IPS-11a (cell line): ENCODE data around the gene XAGE1B.
"Not testable (repeated sequence)": the region's sequence is repeated elsewhere in the genome, so short reads cannot be mapped to it uniquely, and the experiment has no call there.

ENCODE experiments used
- H3K4me3 ChIP-seq: one replicate; pipeline ENCODE4 v1.5.1; 2013; ENCODE audit warnings: low read depth, low read length, control low read depth

The XAGE1B gene, protein sequence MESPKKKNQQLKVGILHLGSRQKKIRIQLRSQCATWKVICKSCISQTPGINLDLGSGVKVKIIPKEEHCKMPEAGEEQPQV

DNA sequence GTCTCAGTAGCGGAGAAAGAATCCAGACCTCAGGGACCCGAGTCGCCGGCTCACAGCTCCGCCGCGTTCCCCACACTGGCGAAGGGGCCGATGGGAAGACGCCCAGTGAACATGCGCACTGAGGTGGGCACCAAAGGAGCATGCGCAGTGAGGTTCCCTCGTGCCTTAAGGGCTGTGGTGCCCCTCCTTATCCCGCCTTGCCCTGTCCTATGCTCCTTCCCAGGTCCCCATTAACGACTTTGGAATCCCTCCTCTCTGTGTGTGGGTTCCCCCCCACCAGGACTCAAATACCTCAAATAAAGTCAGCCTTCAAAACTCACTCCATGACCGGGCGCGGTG is at the start of gene XAGE1B:
Gene XAGE1B, minus strand, starts transcription at position 77 of the 339 bp plus-strand sequence. CDS start 1,536 bp downstream, outside the sequence.
- H3K4me3 ChIP-seq: not testable (repeated sequence)

DNA sequence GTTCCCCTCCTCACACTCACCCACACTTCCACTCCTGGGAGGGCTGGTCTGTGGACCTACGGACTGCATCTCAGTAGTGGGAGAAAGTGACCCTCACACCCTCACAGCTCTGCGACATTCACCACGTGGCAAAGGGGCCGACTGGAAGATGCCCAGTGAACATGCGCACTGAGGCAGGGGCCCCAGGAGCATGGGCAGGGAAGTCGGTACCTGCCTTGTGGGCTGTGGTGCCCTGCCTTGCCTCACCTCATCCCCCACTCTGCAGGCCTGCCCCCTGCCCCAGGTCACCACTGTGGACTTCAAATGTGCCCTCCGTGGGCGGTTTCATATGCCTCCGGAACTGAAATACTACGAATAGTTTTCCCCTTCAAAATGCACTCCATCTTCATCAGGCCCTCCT is 46.2 kb upstream of the XAGE1B start:
- H3K4me3 ChIP-seq: no peak overlapping the region

DNA sequence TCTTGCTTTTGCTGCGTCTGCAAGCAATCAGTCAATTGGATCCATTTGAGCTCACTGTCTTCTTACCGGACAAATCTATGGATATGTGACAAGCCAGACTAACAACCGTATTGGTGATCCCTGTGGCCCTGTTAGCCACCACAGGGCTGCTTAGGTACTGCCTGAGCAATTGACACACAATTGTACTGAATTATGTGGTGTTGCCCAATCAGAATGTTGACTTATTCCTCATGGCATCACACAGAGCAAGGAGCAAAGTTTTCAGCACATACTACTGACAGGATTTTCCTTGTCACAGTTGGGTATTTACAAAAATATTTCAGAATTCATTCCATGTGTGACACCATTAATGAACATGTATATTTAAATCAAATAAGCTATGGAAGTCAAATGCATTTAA is 41.3 kb upstream of the XAGE1B start:
- H3K4me3 ChIP-seq: no peak overlapping the region

DNA sequence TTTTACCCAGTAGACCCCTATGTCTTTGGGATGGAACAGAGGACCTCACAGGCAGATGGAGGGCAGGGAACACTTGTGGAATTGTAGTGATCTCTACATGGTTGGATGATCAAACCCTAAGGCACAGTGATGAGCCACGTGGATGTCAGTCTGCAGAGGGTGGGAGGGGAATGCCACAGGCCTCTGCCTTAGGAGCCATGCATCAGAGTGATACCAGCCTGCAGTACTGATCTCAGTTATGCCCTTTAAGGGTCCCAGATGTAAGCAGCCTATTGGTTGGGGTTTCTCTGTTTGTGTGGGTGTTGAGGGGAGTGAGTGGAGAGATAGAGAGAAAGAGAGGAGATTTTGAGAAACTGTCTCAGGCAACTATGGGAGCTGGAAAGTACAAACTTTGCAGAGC is 39.9 kb upstream of the XAGE1B start:
- H3K4me3 ChIP-seq: no peak overlapping the region

DNA sequence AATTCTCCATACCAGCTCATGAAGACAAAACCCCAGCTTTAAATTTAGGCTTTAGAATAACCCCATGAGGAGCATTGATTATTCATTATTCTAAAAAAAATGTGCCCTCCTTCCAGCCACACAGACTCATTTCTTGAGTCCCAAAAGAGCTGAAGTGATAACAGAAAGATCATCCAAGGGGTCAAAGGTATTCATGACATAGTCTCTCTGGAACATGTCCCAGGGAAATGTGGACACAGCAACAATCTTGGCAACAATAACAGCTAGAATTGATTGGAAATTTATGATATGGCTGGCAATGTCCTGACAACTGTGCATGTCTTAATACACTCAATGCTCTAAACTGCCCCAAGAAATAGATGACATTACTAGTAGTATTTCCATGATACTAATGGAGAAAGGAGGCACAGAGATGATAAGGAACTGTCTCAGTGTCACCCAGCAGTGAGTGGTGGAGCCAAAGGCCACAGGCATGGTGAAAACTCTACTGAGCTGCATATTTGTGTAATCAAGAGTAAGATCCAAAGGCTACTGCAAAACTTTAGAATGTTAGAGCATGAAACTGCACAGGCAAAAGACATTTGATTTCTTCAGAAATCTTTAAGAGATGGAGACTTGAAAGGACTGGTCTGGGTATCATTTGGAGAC is 37.3 kb upstream of the XAGE1B start:
- H3K4me3 ChIP-seq: no peak overlapping the region

DNA sequence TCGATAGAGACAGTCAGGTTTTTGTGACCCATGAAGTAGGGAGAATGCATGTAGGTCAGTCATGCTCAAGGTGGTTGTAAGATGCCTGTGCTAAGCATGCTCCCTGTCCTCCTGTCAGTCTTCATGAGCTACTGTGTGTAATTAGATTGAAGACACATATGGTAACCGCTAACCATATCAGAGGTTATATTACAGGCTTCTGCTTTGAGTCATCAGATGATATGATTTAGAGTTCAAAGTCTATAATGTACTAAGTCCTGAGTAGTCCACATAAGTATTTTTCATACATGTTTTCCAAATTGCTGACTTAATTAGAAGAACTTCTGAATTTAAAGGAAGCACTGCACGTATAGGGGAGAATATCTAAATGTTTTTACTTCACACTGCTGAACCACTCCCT is 31.9 kb upstream of the XAGE1B start:
- not testable (repeated sequence) for H3K4me3 ChIP-seq

DNA sequence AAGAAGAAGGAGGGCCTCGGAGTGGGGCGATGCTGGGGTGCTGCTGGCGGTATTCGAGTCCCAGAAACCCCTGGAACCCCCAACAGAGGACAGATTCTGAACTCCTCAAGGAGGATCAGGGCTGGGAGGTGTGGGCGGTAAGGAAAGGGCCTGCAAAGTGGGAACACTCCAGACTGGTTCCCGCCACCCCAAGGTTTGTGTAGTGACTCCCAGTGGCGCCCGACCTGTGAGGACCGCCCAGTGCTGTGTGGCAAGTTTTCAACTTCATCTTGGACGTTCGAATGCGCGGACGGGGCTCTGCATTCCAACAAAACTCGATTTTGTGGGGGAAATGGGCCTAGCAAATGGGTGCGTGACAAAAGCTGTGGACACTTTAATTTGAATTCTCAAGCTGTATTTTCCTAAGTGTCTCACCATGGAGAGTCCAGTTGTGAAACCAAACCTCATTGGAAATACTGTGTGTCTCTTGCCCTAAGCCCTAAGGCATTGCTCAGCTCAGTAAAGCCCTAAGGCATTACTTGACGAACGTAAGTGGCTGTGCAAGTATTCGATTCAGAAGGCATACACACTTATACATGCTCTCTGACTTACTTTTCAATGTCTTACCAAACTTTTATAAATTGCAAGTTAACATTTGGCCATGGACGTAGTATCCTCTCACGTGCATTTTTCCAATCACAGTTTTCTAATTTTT is 27.4 kb upstream of the XAGE1B start:
- H3K4me3 ChIP-seq: no peak overlapping the region

DNA sequence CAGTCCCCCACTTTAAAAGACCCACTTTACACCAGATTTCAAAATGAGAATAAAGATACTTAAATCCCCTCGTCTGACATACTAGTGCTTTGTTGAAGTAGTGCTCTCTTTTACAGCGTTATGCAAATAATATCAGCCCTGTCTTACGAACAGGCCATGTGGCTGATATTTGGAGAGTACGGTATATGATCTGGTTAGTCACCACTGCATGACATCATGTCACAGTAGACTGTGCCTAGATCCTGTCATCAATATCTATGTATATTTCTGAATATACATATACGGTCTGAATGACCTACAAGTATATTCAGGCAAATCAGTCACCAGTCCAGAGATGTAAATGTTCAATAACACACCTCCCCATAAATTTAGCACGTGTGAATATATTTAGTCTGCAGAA is 25.4 kb upstream of the XAGE1B start:
- no peak overlapping the region for H3K4me3 ChIP-seq

DNA sequence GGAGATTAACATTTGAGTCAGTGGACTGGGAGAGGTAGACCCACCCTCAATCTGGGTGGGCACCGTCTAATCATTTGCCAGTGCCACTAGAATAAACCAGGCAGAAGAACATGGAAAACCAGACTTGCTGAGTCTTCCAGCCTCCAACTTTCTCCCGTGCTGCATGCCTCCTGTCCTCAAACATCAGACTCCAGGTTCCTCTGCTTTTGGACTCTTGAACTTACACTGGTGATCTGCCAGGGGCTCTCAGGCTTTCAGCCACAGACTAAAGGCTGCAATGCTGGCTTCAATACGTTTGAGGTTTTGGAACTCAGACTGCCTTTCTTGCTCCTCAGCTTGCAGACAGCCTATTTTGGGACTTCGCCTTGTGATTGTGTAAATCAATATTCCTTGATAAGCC is 24.2 kb upstream of the XAGE1B start:
- H3K4me3 ChIP-seq: not testable (repeated sequence)

DNA sequence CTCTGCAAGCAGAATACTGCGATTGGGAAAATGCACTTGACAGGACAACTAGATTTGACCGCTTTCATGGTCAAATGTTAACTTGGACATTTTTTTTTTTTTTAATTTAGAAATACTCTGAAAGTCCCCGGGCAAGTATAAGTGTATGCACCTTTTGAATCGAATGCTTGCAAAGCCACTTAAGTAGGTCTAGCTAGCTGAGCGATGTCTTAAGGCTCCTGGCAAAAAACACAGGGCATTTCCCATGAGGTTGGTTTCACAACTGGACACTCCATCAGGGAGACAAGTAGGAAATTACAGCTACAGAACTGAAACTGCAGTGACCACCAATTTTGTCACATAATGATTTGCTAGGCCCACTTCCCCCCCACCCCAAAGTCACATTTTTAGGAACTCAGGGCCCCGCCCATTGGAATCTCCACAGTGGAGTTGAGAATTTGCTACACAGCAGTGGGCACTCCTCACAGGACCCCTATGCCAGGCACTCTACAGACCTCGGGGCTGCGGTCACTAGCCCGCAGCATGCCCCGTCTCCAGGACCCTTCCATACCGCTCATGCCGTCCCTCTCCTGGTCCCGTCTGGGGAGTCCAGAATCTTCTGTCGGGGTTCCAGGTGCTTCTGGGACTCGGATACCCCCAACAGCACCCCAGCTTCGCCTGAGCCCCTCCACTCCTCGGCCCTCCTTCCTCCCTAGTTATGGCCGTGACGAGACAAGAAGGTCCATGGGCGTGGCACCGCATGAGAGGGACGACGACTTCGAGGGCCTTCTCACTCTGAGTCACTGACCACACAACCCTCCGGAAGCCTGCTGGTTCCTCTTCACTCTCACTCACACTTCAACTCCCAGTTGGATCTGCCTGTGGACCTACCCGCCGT is 515 bp downstream of the XAGE1B start:
- not testable (repeated sequence) for H3K4me3 ChIP-seq

DNA sequence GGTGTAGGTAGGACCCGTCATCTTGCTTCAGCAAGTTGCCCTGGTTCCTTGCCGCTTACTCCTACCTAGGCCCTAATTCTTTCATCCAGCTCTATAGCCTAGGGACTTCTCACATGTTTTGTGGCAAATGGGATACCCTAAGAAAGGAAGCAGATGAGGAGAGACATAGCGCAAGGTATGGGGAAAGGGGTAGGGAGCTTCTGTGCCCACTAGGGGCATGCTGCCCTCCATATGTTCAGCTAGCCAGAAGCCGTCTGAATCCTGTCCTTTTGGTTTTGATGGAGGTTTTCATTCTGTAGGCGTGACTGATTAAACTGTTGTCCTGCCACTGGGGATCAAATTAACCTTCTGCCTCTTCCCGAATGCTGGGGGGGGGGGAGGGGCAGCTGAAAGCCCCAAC is 5.7 kb downstream of the XAGE1B start:
- not testable (repeated sequence) for H3K4me3 ChIP-seq

DNA sequence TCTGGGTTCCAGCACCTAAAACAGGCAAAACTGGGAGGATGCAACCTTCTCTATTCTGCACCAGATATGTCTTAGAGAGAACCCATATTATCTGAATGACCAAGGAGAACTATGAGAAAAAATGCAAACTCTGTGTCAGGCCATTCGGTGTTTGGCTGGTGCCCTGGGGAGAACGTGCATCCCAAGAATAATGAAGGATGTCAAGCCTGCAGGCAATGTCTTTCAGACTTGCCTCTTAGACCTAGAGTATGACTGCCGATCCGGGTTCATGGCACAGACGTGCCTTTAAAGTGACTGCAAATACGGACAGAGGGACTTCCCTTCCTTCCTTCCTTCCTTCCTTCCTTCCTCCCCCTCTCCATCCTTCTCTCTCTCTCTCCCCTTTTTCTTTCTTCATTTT is 6.9 kb downstream of the XAGE1B start:
- no peak overlapping the region for H3K4me3 ChIP-seq

DNA sequence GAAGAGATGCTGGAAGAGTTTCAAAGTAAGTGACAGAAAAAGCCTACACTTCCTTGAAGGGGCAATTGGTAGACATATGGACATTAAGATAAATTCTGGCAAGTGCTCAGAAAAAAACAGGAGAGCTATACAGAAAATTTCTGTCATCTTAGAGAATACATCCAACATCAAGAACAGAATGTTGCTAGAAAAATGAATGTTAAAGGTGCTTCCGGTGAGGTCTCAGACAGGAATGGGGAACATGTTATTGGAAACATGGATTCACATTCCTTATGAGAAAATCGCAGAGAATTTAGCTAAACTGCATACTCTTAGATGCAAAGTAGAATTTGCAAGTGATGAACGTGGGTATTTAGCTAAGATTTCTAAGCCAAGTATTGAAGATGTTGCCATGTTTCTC is 9.5 kb downstream of the XAGE1B start:
- H3K4me3 ChIP-seq: no peak overlapping the region

DNA sequence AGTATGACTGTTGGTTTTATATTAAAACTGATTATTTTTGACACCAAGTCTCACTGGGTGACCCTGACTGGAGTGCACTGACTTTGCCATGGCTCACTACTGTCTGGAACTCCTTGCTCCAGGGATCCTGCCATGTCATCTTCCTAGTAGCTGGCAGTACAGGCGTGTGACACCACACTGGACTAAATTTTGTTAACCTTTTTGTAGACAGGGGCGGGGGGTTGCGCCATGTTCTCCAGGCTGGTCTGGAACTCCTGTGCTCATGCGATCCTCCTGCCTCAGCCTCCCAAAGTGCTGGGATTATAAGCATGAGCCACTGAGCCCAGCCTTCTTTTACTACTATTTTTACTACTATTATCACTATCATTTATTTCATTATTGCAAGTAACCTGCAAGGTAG is 12.3 kb downstream of the XAGE1B start:
- H3K4me3 ChIP-seq: no peak overlapping the region

DNA sequence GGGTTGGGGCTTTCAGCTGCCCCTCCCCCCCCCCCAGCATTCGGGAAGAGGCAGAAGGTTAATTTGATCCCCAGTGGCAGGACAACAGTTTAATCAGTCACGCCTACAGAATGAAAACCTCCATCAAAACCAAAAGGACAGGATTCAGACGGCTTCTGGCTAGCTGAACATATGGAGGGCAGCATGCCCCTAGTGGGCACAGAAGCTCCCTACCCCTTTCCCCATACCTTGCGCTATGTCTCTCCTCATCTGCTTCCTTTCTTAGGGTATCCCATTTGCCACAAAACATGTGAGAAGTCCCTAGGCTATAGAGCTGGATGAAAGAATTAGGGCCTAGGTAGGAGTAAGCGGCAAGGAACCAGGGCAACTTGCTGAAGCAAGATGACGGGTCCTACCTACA is 15.5 kb downstream of the XAGE1B start:
- not testable (repeated sequence) for H3K4me3 ChIP-seq

DNA sequence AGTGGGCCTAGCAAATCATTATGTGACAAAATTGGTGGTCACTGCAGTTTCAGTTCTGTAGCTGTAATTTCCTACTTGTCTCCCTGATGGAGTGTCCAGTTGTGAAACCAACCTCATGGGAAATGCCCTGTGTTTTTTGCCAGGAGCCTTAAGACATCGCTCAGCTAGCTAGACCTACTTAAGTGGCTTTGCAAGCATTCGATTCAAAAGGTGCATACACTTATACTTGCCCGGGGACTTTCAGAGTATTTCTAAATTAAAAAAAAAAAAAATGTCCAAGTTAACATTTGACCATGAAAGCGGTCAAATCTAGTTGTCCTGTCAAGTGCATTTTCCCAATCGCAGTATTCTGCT is 20.5 kb downstream of the XAGE1B start:
- H3K4me3 ChIP-seq: not testable (repeated sequence)

DNA sequence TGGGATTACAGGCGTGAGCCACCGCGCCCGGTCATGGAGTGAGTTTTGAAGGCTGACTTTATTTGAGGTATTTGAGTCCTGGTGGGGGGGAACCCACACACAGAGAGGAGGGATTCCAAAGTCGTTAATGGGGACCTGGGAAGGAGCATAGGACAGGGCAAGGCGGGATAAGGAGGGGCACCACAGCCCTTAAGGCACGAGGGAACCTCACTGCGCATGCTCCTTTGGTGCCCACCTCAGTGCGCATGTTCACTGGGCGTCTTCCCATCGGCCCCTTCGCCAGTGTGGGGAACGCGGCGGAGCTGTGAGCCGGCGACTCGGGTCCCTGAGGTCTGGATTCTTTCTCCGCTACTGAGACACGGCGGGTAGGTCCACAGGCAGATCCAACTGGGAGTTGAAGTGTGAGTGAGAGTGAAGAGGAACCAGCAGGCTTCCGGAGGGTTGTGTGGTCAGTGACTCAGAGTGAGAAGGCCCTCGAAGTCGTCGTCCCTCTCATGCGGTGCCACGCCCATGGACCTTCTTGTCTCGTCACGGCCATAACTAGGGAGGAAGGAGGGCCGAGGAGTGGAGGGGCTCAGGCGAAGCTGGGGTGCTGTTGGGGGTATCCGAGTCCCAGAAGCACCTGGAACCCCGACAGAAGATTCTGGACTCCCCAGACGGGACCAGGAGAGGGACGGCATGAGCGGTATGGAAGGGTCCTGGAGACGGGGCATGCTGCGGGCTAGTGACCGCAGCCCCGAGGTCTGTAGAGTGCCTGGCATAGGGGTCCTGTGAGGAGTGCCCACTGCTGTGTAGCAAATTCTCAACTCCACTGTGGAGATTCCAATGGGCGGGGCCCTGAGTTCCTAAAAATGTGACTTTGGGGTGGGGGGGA is 21.1 kb downstream of the XAGE1B start, which contains the start of gene XAGE1A:
Gene XAGE1A, plus strand, starts transcription at position 264 of the 874 bp plus-strand sequence. CDS start 1,554 bp downstream, outside the sequence.
- H3K4me3 ChIP-seq: not testable (repeated sequence)

DNA sequence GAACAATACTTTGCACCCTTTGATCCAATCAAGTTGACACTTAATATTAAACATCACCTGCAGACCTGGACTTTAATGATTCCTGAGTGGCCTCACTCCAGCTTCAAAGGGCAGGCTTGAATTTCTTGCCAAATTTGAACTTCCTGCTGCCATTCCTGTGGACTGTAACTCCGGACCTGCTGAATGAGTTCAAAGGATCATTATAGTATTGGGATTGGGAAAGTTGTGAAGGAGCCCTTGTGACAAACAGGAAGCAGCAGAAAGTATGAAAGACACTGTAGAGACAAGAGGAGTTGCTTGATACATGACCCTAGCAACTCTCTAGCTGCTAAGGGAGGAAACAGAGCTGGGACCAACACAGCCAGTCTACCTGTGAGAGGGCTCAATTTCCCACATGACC is 45.6 kb downstream of the XAGE1B start:
- not testable (repeated sequence) for H3K4me3 ChIP-seq
